NCI-H2196 treated with DMSO at 0.1 percent for 48 hours (cell line): Measurements from ENCODE around the gene FOXO6.

Experiments
- DNase-seq: peaks from one replicate; lab custom pipeline; 2025; ENCODE audit not compliant: unreplicated experiment; lab: John Stamatoyannopoulos, UW

The FOXO6 gene

DNA sequence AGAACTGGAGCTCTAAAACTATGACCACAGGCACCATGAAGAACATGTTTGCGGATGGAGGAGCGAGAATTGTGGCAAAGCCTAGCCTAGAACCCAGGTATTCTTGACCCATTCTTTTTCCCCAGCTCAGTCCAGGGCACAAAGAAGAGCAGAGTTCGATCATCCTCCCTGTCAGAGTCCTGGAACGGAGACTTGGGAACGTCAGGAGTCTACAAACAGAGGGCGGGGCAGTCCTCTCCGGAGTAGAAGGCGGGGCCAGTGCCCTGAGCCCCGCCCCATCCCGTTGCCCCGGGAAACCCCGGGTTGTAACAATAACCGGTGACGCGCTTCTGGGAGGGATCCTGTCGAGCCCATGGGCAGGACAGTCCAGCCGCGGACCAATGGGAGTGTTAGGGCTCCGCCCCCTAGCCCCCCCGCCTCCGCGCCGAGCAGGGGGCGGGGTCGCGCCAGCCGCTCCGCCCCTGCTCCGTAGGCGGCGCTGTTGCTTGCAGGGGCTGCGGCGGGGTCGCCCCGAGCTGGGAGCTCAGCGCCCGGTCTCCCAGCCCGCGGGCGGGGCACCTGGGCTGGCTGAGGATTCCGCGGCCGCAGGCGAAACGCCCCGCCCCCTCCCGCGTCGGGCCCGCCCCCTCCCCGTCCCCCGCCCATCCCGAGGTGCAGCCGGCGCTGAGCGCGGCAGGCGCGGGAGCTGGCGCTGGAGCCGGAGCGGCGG is at the start of gene FOXO6:
Gene FOXO6 (plus strand): TSS at position 649 of the 709 bp plus-strand sequence.
- DNase-seq, result peak; percentile 97

DNA sequence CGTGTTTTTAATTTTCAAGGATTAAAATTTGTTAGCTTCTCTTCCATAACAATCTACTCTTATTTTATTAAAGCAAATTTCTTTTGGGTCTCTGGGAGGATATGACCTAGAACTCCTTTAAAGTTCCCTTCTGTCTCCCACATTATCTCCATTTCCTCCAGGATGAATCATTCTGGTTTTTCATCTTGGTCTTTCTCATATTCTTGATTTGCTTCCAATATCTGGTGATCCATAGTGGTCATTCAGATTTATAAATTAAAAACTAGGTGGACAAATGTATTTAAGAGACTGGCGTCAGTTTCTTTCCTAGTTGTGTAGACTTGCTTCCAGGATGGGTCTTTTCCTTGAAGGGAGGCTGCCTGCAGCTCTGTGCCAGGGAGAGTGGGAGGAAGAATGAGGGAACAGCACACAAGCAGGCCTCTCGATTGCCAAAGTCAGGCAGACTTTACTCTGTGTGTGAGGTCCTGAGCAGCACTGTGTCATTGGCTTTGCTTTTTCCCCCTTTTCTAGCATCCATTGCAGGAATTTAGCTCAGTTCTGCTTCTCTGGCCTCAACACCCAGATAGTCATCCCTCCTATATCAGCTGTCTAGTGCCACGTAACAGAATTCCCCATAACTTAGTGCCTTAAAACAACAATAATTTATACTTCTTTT is 48.1 kb upstream of the FOXO6 start:
- DNase-seq, result no peak

DNA sequence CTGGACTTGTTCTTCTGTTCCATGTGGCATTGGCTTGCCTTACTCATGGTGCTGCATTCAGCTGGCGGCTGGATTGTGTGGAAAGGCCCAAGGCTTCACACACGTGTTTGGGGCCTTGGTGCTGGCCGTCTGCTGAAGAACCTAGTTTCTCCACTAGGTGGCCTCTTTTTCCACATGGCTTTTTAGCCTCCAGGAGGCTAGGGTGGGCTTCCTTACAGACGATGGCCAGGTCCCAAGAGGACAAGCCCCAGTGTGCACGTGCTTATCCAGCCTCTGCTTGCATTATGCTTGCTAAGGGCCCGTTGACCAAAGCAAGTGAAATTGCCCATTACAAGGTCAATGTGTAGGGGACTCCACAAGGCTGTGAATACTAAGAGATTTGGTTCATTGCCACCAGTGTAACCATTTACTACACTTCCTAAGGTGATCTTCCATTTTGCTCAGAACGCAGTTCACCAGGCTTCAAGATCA is 47.5 kb upstream of the FOXO6 start:
- no peak for DNase-seq

DNA sequence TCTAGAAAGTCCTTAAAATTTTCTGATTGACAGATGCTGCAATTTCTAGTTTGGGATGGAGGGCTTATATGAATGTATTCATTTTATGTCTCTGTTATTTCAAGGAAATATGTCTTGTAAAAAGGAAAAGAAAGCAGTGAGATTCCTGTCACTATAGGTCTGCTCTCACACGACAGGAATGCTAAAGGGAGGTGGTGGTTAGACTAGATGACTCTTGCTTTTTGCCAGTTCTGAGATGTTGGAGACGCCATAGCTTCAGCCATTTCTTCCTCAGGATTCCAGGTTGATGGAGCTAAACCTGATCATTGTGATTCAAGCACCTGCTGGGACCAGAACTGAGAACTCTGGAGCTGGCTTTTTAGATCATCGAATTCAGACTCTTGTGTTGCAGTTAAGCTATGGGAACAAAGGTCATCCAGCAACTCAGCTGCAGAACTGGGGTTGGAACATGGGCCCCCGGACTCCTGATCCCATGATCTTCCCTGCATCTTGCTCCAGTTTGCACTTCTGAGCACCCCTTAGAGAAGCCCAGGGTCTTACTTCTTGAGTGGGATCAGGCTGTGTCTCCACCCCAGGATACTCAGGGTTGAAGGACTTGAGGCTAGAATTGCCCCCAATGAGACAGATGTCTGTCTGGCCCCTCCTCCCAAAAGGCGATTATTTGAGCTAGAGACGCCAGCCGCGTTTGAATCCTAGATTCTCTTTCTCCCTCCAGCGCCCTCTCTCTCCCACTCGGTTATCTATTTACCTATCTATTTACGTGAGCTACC is 46.7 kb upstream of the FOXO6 start:
- no peak for DNase-seq

DNA sequence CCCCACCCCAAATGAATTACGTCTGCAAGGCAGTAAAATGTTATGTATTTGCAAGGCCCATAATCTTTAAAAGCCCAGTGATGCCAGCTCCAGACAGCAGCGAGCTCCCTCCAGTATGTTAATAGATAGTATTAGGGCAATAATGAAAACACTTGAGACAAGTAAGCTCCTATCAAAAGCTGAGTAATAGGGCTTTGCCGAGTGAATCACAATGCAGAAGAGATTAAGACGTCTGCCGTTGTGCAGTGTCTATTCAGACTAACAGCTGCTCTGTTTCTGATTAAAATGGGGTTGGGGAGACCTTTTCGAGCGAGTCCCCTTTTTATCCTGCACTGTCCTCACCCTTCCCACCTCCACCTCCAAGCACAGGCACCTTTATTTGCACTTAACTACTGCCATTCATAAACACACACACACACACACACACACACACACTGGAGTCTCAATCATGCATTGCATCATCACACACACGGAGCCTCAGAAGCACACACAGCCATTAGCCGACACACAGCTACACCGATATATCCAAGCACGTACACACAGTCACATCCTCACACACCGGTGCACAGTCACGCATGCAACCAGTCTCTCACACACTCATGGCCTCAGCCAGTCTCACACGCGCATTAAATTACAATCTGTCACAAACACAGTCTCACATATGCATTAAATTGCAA is 46.0 kb upstream of the FOXO6 start:
- DNase-seq, result no peak

DNA sequence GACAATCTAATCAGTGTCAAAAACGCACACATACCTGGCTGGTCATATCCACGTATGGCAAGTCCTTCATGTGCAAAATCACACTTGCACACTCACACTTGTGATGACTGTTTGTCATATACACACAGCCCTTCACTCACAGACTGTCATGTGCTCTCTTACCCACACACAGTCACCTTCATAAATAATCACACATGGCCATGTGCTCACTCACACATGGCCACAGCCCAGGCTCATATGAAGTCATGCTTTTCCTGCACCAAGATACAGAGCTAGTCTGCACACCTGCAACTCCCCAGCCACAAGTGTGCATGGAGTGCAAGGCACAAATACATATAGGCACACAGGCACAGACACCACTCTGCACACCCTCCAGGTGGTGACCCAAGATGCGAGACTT is 45.4 kb upstream of the FOXO6 start:
- DNase-seq, result no peak

DNA sequence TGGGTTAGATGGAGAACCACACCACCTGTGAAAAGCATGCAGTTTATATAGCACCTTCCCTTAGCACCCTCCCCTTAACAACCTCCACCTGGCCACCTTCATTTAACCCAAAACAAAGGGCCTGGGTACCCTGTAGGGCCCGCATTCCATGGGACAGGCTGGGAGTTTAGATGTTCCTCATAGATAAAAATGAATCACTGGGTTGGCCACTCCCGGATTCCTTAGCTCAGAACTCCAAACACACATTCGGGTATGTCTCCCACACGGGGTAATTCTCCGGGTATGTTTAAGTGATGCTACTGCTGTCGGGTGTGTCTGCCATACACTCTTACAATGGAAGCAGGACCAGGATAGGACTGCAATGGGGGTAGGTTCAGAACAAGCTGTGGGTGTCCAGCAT is 43.9 kb upstream of the FOXO6 start:
- DNase-seq, result no peak

DNA sequence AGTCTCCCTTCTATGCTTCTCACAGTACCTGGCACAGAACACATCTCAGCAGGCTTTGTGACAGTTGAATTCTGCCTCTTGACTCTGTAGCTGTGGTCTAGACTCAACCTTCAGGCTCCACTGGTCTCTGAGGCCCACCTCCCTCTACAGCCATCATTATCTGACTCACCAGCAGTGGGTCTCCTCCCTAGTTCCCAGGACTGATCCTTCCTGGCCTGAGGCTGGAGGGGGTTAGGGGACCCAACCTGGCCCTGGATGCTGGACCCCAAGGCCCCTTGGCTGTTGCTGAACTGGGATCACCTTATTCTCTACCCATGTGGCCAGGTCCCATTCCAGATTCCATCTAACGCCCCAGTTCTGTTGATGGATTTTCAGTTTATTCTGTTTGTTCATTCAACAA is 43.1 kb upstream of the FOXO6 start:
- no peak for DNase-seq

DNA sequence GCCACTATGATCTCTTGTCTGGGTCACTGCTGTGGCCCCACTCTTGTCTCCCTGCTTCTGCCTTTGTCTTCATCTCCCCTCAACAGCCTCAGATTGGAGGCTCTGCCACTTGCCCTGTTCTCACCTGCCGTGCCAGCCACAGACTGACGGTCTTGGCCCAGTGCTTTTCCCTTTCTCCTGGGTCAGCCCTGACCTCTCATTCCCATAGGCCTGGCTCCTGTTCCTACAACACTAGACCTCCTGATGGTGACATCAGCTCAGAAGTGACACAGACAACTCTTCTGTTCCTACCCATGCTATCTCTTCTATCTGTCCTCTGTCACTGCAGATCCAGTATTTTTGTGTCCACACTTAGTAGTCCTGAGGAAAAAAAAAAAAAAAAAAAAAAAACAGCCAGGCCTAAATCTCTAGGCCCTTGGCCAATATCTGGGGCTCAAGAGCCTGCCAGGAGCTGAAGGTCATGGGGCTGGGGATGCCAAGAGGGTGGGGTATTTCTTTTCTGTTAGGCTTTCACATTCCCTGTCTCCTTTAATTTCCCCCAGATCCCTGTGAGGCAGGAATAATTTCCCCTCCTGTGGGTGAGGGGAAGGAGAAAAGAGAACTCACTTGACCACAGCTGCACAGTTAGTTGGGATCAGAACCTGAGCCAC is 42.0 kb upstream of the FOXO6 start:
- DNase-seq, result no peak

DNA sequence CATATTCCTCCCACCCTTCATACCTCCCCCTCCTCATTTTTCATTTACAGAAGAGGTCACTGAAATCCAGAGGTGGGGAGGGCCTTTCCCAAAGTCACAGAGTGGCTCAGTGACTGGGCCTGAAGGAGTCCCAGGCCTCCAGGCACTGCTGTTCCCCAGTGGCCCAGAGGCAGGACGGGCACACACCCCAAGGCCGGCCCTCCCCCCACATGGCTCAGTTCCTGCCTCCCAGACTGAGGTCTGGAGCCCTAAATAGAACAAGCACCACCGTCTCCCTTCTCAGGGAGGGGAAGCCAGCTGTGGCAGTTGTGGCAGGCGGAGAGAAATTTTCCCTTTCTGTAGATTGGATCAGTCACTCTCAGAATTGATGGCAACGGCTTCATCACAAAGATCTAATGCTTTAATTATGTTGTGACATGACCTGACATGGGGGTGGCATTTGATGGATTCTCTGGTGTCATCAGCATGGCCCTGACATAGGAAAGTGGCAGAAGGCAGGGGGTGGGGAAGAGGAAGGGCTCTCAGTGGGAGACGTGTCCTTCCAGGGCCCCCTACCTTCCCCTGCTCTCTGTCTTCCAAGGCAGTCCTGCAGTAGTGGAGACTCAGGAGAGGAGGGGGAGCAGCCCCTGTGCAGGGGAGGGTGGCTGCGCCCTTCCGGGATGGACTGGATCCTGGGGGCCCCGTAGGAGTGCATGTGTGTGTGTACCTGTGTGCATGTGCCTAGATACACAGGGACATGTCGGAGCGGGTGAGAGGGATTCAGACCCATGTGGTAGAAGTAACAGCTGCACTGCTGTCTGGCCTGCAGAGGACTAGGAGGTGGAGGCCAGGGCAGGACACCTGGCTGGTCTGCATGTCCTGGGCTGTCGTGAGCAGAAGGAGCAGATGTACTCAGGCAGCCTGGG is 41.2 kb upstream of the FOXO6 start:
- DNase-seq, result no peak

DNA sequence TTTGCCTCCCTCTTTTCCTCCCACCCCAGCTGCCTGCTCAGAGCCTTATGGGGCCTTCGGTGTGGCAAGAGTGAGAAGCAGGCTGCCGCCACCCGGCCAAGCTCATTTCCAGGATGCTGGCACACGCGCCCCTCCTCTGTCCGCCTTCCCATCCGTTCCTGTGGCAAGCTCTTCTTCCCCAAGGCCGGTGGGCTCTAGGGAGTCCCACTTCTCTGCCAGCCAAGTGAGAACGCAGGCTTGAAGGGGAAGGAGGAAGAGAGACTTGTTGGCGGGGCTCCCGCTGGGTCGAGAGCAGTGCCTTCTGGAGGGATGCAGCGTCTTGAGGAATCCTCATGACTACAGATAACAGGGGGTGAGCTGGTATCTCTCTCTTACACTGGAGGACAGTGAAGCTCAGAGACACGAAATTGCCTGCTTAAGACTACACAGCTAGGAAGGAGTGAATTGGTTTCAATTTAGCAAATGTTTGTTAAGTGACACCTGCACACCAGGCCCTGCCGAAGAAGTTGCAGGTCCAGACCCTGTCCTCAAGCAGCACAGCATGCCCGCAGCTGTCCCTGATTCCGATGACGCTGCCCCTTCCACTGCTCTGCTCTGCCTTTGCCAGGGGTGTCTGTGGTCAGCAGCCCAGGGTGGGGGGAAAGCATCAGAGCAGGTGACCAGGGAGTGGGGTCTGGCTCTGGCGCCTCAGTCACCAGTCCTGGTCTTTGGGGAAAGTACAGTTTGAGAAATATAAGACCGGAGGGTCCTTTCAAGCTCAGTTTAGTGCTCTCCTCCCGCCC is 40.1 kb upstream of the FOXO6 start:
- DNase-seq, result no peak

DNA sequence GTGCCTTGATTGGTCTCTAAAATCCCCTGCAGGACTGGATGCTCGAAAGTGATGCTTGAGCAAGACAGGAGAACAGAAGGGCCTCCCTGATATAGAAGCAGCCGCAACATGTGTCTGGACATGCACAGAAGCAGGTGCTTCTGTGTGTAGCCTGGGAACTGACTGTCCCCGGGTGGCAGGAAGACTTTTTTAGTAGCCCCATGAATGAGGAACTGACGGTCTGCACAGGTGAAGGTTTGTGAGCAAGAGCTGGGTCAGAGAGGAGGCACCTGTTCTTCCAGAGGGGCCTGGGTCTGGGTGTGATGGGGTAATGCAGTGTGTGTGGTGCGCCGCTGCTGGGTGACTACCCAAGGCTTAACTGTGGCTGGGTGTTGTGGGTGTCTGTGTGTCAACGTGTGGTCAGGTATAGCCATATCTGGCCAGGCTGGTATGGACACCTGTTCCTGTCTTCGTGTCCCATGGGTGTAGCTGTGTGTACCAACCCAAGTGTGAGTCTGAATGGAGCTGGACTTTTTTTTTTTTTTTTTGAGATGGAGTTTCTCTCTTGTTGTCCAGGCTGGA is 39.1 kb upstream of the FOXO6 start:
- no peak for DNase-seq

DNA sequence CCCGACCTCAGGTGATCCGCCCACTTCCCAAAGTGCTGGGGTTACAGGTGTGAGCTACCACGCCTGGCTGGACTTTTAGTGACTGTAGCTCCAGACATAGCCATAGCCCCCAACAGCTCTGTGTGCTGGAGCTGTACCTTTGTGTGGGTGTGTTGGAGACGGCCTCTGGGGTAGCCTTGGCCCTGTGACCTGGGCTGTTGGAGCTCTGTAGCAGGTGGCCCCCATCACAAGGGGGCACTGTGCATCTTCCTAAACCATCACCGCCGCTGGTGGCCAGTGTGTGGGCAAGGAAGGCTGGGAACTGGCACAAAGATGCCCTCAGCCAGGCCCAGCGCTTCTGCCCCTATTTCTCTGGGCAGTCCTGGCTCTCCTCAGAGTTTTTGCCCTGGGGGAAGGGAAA is 38.4 kb upstream of the FOXO6 start:
- peak; percentile 6 for DNase-seq

DNA sequence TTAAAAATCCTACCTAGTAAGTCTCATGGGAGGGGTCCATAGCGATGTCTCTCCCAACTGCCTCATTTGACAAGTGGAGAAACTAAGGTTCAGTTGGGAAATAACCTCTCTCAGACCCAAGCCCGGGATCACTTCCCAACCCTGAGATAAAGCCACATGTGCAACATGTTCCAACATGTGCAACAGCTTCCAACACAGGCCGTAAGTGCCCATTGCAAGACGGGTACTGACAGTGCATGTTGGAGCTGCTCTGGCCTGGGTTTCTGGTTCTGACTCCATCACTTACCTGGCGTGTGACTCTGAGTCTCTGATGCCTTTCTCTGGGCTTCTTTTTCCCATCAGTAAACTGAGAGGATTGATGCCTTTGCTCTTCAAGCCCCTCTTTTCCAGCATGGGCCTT is 38.0 kb upstream of the FOXO6 start:
- DNase-seq, result no peak

DNA sequence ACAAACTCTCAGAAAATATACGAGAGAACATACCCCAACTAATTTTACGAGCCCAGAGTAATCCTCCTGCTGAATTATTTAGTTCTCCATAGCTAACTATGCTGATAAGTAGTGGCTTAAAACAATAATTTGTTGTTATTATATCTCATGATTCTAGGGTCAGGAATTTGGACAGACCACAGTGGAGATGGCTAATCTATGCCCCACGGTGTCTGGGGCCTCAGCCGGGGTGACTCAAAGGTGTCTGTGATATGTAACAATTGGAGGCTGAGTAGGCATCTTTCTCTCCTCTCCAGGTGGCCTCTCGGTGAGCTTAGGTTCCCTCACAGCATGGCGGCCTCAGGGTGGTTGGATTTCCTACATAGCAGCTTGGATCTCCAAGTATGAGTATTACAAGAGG is 35.4 kb upstream of the FOXO6 start:
- no peak for DNase-seq

DNA sequence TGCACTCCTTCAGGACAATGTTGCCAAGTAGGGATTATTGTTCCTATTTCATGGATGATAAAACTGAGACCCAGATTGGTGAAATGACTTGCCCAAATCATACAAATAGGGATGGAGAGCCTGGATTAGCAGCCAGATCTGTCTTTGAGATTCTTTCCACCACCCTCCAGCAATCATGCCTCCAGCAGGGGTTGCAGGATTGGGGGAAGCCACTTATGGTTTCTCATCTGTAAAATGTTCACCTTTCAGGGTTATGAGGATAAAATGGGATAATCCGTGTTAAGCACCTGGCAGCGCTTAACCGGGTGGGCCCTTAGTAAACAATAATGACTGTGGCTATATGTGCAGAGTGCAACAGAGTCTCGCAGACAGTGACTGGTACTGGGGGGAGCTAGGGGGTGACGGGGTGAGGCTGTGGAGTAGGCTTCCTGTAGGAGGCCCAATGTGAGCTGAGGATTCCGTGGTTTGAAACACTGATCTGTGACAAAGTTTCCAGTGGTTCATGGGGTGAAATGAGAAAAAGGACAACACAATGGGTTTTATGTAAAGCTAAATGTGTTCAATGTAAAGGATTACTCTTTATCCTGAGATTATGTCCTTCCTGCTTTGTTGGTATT is 33.7 kb upstream of the FOXO6 start:
- DNase-seq, result no peak

DNA sequence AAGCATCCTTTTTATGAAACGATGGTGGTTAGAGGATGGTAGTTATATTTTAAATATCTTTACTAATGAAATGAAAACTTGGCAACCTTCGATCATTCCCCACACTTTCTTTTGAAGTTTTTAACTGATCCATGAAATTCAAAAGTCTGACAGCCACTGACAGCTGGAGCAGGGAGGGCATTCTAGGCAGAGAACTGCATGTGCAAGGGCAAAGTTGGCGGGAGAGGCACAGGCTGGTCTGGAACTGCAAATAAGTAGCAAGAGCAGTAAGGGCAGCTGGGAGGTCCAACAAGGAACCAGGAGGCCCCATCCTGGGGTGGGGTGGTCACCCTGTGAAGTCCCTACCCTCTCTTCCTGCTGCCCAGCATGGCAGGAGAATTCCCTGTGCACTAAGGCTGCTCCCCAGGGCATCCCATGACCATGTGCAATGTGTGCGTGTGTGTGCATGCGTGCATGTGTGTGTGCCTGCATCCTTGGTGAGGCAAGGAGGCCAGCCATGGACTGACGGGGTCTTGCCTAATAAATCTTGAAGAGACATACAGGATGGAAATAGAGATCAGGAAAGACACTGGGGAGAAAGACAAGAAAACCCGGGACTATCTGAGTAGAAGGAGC is 33.1 kb upstream of the FOXO6 start:
- no peak for DNase-seq
